Hematopoietic multipotent progenitor cell treated with erythropoietin and hydrocortisone succinate and interleukin-3 and kit ligand, for 4 days (in vitro differentiated cells): ENCODE data around the gene RASGRP4.
A peak's percentile ranks its signal among the peaks of the same experiment; 100 is the strongest.
"Not testable (repeated sequence)": the region's sequence is repeated elsewhere in the genome, so short reads cannot be mapped to it uniquely, and the experiment has no call there.

Experiments
- DNase-seq: peaks from one replicate; pipeline ENCODE4 v3.0.0-alpha.2; 2015

Gene RASGRP4

DNA sequence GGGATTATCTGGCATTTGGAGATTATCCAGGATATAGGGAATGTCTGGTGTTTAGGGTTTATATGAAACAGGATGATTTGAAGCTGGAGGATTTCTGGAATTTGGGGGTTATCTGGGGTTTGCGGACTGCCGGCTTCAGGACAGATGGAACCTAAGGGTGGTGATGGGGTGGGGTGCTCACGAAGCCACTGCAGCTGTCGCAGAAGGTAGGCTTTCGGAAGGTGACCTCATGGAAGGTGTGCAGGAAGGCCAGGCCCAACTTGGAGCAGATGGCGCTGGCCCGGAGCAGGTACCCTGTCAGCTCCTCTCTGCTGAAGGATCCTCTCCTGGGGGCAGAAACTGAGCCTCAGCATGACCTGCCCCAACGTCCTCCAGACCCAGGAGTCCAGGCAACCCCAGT is 13.5 kb downstream of the RASGRP4 start:
- DNase-seq = no peak

DNA sequence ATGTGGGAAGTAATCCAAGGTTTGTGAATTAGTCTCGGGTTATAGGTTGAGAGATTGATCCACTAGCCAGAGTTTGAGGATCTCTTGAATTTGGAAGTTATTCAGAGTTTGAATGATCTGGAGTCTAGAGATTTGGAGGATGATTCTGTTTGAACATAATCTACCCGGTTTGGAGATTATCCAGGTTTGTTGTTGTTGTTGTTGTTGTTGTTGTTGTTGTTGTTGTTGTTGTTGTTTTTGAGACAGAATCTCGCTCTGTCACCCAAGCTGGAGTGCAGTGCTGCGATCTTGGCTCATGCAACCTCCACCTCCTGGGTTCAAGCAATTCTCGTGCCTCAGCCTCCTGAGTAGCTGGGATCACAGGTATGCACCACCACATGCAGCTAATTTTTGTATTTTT is 14.1 kb downstream of the RASGRP4 start:
- DNase-seq = not testable (repeated sequence)

DNA sequence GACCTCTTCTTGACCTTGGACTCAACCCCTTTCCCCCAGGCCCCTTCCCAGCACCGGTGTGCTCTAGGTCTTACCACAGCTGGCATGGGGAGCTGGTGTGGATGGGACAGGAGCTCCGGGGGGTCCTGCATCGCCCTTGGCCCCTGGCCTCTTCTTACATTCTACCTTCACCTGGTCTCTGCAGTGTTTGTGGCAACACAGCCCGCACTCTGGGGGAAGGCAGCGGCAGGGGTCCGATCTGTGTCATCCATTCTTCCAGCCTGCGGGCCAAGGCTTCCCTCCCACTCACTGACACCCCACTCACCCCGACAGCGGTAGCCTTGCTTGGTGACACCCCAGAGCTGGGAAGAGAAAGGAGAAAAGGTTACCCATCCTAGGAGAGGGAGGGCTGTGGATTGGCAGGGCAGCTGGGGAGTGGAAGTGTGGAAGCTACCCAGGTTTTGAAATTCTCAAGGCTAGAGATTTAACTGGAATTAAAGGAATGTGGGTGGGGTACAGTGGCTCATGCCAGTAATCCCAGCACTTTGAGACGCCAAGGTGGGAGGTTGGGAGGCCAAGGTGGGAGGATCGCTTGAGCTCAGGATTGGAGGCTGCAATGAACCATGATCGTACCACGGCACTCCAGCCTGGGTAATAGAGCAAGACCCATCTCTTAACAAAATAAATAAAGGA is 14.8 kb downstream of the RASGRP4 start:
- no peak for DNase-seq

DNA sequence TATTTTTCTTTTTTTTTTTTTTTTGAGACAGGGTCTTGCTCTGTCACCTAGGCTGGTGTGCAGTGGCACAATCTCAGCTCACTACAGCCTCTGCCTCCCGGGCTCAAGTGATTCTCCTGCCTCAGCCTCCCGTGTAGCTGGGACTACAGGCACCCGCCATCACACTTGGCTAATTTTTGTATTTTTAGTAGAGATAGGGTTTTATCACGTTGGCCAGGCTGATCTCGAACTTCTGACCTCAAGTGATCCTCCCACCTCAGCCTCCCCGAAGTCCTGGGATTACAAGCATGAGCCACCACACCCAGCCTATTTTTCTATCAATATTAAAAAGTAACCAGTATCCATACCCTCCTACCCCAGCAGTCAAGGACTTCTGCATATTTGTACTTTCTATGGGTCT is 15.6 kb downstream of the RASGRP4 start:
- not testable (repeated sequence) for DNase-seq

DNA sequence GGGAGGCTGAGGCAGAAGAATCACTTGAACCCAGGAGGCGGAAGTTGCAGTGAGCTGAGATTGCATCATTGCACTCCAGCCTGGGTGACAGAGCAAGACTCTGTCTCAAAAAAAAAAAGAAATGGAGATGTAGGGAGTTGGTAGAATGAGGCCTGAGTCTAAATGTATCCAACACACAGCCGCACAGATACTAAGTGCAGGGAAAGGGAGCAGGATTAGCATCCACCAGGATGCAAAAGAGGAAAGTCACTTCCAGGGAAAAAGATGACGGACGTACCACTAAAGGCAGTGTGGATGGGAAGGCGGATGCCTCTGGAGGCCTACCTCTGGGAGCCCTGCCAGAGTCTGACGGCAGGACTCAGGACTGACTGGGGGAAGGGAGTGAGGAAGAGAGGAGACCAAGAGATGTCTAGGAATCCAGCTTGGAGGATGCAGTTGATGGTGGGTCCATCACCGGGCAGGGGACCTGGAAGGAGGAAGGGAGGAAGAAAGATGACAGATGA is 16.3 kb downstream of the RASGRP4 start:
- DNase-seq = no peak

DNA sequence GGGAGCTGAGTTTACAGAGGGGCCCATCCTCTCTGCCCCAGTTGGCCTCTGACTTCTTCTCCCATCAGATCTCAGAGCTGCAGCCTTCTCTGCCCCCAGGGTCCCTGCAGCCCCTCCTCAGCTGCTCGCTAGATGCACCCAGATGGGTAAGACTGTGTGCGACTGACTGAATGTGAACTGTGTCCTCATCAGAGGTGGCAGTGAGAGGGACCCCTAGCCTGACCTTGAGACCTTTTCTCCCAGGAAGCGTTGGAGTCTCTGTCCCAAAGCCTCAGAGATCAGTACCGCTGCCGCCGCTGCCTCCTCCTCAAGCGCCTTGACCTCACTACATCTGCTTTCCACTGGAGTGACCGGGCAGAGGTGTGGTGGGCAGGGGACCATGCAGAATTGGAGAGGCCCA is 20.7 kb downstream of the RASGRP4 start:
- DNase-seq = no peak

DNA sequence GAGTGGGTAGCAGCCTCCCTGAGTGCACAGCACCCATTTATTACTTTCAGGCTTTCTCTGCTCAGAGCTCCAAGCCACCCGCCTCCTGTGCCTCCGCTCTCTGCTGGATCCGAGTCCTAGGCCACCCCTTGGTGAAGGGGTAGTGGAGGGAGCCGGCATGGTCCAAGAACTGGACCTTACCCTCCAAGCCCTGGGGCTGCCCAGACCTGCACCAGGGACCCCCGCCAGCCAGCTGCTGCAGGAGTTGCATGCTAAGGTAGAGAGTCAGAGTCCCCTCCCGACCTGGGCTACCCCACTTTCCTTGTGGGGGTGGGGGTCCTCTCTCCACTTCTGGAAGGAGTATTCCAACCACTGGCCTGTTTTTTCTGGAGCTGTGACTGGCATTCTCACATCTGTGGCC is 21.2 kb downstream of the RASGRP4 start:
- no peak for DNase-seq

DNA sequence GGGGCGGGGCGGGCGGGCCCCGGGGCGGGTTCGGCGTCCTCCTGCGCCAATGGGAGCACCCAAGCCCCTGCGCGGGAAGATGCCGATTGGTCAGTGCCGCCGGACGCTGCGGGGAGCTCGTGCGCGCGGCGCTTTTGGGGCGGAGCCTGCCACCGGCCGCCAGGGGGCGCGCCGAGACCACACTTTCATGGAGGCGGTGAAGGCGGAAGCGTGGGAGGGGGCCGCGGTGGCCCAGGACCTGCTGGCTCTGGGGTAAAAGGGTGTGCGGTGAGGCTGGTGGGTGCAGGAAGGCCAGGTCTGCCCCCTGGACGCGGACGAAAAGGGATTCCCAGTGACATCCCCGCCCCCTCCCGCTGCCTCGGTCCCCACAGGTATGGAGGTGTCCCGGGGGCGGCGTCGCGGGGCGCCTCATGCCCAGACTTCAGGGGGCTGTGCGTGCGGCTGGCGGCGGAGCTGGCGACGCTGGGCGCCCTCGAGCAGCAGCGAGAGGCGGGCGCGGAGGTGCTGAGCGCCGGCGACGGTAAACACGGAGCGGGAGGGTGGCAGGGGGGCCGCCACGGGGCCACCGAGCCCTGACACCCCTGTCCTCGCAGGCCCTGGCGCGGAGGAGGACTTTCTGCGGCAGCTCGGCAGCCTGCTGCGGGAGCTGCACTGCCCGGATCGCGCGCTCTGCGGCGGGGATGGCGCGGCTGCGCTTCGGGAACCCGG is 22.9 kb downstream of the RASGRP4 start, which contains the start of gene FAM98C:
Gene FAM98C, plus strand, starts transcription at position 127 of the 708 bp plus-strand sequence. Its CDS starts 61 bp downstream, at position 188.
- DNase-seq = peak; percentile 98

DNA sequence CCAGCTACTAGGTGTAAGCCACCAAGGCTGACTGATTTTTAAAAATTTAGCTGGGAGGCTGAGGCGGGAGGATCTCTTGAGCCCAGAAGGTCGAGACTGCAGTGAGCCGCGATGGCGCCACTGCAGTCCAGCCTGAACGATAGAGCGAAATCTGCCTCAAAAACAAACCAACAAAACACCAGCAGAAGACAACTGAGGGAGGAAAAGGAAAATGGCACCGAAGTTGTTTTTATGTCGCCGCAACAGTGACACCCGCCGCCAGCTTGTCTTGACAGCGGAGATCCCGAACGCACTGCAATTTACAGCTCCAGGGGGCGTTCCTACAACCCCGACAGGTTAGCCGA is 23.4 kb downstream of the RASGRP4 start:
- no peak for DNase-seq

DNA sequence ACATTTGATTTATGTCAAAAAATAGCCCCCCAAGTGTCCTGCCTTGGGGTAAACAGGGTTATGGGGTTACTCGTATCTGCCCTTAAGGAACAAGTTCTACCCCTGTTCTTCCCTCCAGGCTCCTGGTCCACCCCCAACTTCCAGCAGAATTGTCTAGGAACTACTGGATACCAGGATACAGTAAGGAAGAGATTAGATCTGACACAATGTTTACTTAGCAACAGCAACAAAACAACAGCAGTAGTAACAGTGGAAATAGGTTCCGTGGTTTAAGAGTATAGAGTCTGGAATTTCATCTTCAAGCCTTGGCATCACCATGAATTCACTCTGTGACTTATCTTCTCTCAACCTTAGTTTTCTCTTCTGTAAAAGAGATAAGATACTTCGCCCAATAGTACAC is 24.9 kb downstream of the RASGRP4 start:
- no peak for DNase-seq

DNA sequence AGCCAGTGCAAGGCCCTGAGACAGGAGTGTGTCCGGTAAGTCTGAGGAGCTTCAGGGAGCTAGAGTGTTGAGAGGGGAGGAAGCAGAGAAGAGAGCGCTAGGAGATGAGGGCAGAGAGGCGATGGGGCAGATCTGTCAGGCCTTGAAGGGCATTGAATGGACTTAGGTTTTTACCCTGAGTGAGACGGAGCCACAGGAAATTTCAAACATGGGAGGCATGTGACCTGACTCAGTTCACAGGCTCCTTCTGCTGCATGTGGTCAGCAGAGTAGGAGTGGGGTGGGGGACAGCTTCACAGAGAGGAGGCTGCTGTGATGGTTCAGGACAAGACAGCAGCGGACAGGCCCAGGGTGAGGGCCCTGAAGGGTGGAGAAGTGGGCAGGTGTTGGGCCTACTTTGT is 25.7 kb downstream of the RASGRP4 start:
- no peak for DNase-seq

DNA sequence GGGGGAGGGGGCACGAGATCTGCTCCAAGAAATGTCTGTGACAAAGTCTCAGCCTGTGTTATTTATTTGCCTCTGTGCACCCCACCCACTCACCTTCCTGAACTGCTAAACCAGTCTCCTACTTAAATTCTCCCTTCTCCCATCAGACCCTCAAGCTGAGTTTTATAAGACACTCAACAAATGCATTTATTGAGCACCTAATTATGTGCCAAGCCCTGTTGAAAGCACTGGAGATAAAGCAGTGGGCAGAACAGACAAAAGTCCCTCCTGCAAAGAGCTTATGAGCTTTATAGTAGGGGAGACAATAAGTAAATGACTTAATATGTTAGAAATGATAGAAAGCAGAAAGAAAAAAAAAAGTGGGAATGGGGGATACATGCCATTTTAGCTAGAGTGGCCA is 26.5 kb downstream of the RASGRP4 start:
- no peak for DNase-seq

DNA sequence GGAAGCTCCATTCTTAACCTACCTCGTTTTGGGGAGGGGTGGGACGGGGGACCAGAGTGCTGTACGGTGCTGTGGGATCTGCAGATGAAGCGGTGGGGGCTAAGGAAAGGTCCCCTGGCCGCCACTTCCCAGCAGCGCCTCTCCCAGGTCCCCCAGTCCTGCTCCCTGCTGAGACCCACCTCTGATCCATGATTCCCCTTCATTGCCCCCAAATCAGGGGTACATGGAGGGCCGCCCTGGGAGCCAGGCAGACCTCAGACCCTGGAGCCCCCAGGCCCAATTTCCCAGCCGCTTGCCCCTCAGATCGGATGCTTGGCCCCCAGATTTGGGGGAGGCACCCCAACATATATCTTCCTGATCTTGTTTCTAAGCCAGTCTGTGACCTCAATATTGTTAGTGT is 26.9 kb downstream of the RASGRP4 start:
- DNase-seq = no peak

DNA sequence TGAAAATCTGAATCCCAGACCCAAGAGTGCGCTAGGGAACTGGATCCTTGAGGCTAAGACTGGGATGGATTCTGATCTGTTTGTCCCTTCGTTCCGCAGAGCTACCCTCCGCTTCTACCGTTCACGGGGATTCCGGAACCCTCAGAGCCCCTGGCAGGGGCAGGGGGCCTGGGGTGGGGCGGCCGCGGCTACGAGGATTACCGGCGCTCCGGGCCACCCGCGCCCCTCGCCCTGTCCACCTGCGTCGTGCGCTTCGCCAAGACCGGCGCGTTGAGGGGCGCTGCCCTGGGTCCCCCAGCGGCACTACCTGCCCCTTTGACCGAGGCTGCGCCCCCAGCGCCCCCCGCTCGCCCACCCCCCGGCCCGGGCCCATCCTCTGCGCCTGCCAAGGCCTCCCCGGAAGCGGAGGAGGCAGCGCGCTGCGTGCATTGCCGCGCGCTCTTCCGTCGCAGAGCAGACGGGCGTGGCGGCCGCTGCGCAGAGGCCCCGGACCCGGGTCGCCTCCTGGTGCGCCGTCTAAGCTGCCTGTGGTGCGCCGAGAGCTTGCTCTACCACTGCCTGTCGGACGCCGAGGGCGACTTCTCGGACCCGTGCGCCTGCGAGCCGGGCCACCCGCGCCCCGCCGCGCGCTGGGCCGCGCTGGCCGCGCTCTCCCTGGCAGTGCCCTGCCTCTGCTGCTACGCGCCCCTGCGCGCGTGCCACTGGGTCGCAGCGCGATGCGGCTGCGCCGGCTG is 30.5 kb downstream of the RASGRP4 start:
- peak; percentile 46 for DNase-seq

DNA sequence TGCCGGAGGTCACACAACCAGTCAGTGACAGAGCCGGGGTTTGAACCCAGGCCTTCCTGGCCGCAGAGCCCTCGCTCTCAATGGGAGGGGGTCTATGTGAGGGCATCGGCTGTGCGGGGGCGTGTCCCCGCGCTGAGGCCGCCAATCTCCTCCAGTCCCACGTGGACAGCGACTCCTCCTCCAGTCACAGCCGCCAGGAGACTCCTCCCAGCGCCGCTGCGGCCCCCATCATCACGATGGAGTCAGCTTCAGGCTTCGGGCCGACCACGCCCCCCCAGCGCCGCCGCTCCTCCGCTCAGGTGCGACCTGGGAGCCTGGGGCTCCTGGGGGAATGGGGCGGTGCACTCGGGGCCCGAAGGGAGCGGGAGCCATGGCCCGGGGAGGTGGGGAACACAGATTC is 31.5 kb downstream of the RASGRP4 start:
- peak; percentile 78 for DNase-seq

DNA sequence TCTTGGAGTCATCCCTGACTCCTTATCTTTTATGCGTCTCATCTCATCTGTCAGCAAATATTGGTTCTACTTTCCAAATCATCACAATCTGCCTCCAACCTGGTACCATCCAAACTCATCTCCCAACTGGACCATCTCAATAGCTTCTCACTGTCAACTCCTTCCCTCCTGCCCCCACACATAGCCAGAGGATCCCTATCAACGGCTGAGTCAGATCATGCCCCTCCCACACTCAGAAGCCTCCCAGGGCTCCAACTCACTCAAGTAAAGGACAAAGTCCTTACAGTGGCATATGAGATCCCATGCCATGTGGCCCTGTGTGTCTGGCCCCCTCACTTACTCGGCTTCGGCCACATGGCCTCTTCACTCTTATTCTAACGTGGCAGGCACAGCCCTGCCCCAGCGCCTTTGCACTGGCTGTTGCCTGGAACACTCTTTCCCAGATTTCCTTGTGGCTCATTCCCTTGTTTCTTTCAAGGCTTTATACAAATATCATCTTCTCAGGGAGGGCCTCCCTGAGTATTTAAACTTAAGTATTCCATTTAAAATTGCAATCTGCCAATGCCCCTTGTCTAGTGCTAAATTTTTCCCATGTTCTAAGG is 33.2 kb downstream of the RASGRP4 start:
- peak; percentile 58 for DNase-seq

DNA sequence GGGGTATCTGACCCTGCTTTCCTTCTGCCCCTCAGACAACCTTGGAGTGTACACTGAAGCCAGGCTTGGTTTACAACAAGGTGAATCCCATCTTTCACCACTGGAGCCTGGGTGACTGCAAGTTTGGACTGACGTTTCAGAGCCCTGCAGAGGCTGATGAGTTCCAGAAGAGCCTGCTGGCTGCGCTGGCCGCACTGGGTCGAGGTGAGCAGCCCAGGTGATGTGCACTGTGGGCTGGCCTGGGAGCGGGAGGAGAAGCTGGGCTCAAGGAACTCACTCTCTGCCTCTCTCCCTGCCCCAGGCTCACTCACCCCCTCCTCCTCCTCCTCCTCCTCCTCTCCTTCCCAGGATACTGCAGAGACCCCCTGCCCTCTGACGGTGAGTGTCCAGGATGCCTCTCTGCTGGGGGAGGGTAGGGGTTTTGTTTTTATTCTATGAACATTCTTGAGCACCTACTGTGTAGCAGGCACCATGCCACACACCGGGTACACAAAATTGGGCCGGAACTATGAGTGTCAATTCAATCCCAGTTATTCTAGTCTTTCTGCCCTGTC is 34.0 kb downstream of the RASGRP4 start:
- DNase-seq = no peak

DNA sequence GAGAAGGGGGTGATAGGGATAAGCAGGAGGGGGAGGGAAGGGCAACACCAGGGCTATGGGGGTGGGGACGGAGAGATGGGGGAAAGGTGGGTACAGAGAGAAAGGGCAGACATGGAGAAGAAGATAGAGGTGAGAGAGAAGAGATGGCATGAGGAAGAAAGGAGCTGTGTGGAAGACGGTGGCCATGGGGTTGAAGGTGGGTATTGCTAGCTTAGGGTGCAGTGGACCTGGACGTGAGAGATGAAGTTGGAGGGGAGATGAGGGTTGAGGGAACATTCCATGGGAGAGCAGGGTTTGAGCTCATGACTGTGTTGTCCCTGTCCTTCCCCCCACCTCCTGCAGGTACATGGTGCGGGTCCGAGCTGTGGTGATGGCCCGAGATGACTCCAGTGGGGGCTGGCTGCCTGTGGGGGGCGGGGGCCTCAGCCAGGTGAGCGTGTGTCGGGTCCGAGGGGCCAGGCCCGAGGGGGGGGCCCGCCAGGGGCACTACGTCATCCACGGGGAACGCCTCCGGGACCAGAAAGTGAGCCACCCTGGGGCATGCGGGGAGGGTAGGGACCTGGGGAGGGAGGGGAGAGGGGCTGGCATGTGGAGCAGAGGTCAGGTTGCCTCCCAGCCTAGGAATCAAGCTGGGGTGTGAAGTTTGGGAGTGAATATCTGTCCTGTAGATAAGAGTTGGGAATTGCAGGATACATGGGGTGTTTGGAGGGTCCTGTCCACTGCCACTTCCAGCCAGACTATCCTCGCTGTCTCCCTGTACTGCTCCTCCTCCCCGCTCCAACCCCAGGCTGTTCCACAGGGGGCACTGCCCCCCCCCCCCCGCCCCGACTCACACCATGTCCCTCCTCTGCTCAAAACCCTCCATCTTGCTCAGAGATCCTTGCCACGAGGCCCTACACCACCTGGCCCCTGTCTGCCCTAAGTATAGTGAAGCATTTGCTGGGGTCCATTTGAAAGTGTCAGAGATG is 35.8 kb downstream of the RASGRP4 start:
- DNase-seq = no peak

DNA sequence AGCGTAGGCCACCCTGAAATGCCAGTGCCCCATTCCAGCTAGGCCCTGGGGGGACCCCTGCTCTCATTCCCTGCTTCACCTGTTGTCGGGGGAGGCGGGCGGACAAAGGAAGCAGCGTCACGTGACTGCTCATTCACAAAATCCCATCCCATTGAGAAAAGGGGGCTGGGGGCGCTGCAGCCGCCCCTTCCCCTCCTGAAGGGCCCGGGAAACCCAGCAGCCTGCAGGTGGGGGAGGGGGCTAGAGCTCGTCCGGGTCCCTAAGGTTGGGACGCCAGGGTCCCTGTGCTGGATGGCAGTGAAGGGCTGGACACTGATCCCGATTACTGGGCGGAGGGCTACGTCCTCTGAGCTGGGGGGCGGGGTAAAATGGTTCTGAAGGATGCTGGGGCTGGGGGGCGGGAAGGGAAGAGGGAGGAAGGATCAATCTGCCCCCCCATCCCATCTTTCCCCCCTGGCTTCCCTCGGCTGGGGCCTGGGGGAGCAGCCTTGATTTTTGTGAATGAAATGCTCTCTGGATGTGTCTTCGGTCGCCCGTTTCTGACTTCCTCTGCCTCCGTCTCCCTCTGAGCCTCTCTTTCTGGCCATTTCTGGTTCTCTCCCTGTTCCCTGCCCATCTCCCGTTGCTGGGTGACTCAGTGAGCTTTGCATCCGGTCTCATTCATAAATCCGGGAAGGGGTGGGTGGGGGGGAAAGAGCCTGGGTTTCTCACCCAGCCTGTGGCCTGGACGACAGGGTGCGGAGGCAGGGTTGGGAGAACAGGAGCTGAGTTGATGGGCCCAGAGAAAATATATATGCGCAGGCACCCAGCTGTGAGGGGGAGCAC is 36.7 kb downstream of the RASGRP4 start:
- DNase-seq = no peak

DNA sequence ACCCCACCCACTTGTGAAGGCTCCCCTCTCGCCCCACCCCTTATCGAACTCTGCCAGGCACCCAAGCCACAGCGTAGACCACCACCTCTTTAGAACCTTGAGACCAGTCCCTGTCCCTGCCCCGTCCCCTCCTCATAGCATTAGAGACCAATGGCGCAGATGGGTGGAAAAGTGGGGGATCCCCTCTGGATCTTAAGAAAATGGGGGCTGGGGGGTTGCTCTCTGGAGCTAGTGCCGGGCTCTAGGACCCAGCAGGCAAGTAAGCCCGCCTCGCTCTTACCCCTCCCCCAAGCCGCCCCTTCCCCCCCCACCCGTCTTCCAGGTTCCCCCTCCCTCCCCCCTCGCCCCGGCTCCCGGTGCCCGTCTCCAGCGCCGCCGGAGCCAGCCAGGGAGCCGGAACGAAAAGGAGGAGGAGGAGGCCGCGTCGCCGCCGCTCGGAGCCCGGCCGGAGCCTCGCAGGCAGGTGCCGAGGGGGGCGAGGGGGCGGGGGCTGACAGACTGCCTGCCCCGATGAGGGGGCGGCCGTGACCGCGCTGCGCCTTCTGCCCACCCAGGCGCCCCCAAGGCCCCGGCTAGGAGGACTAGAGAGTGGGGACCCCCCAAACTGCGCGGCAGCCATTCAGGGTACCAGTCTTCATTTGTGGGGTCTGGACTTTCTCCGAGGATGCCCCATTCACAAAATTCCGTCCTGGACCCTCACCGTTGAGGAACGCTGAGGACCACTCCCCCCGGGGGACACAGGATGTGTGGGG is 37.5 kb downstream of the RASGRP4 start, which contains the start of gene SPRED3:
Gene SPRED3, plus strand, starts transcription at position 349 of the 752 bp plus-strand sequence. CDS start 1,606 bp downstream, outside the sequence.
- no peak for DNase-seq
